GM12873 (cell line): ENCODE data around the gene WIPF2.

ENCODE experiments used
- TF ChIP-seq, protein P1 (sequence below): IDR thresholded peaks from 2 replicates; pipeline ENCODE4 v1.5.1; 2012; ENCODE audit warnings: low read depth, mild to moderate bottlenecking, moderate library complexity, low read length, control low read depth; ENCODE audit not compliant: insufficient read depth; ENCODE audit errors: missing control alignments

The WIPF2 gene

DNA sequence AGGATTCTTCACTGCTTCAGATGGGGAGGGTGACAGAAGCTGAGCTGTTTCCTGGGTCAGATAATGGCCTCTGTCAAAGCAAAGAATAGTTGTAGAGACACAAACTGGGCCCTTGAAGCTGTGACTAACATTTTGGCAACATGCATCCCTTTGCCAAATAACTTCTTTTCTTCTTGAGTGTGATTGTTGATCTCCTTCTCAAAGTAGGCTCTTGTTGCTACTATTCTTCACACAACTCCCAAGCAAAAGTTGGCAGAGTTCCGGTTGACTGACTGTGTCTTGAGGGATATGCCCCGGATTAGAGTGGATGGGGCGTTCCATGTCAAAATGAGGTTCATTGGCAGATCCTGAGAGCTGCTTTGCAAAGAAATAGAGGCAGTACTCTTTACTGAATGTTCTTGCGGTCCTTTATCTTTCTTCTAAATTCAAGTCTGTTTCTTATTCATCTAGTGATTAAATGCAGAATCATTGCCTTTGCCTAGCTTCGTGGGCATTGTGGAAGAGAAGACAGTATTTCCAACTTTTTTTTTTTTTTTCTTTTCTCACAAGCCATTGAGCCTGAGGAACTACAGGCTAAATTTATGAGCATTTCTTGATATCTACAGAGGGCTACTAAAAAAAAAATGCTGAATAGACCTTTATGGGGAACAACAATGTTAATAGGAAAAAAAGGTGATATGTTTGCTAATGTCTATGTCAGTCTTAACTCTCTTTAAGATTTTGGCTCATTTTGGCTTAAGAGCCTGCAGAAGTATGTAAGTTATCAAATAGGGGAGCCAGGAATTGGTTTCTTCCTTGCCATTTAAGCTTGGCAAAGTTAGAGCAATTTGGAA lies 5.8 kb downstream of the WIPF2 start:
- TF ChIP-seq, protein P1, sequence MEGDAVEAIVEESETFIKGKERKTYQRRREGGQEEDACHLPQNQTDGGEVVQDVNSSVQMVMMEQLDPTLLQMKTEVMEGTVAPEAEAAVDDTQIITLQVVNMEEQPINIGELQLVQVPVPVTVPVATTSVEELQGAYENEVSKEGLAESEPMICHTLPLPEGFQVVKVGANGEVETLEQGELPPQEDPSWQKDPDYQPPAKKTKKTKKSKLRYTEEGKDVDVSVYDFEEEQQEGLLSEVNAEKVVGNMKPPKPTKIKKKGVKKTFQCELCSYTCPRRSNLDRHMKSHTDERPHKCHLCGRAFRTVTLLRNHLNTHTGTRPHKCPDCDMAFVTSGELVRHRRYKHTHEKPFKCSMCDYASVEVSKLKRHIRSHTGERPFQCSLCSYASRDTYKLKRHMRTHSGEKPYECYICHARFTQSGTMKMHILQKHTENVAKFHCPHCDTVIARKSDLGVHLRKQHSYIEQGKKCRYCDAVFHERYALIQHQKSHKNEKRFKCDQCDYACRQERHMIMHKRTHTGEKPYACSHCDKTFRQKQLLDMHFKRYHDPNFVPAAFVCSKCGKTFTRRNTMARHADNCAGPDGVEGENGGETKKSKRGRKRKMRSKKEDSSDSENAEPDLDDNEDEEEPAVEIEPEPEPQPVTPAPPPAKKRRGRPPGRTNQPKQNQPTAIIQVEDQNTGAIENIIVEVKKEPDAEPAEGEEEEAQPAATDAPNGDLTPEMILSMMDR, result no peak

DNA sequence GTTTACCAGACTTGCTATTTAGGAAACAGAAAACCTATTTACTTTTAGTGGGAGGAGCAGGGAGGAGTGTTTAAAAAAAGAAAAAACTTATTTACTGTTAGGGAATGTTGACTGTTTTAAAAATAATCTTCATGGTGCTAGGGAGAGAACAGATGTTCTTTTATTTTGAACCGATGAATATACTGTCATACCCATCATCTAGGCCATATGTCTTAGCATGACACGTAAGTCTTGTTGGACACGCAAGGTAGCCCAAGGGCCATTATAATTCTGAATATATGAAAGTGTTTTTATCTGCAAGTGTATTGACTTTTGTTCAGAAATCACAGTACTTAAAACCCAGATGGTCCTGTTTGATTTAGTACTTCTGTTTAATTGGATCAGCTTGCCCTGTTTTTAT lies 11.6 kb downstream of the WIPF2 start:
- TF ChIP-seq, protein P1, result no peak

DNA sequence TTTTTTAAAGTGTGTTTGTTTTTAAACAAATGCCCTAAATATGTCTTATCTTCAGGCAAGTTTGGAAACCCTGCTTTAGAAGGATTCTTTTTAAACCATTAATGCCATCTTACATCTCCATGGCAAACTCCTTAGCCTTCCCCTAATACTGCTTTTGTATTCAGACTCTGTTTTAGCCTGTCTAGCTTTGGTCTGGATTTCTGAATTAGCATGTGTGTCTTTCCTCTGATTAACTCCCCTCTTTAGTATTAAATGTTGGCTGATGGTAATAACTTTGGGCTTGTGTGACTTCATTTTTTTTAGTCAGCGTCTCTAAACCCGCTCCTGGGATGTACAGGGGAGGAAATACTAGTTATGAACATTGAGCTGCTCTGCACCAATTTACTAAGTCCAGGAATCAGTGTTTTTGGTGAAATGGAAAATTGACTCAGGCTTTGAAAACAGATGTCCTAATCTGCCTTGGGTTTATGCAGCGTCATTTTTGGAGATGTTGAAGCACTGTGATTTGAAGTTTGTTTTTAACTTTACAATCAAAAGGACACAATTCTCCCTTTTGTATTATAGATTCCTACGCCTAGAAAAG lies 22.2 kb downstream of the WIPF2 start:
- TF ChIP-seq, protein P1, result no peak

DNA sequence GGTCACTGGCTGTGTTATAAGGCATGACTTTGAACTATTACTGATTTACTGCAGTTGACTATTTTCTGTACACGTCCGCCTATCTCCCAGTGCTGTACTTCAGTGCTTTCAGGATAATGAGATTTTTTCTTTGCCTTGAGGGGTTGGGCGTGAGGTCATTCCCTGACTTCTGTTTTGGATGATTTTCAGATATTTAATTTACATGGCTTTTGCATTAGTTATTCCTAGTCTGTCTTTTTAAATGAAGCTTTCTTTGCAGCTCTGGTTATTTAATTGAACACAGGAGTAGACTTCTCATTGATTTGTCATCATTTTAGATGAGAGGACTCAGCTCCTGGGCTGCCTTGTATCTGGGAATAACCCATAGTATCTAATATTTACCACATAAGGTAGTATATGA lies 23.7 kb downstream of the WIPF2 start:
- TF ChIP-seq, protein P1, result no peak

DNA sequence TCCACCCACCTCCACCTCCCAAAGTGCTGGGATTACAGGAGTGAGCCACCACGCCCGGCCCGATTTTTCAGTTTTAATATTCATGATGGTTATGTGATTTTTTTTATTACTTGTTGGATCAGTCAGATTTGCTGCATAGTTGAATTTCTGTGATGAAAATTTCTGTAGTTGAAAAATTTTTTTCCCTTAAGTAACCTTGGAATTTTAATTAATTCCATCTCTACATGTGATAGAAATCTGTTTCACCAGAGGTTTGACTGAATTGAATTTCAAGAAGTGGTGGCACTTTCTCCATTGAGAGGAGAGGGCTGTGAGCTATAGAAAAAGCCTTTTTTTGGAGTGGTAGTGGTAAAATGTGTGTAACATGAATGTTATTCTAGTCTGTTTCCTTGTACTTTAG lies 24.7 kb downstream of the WIPF2 start:
- TF ChIP-seq, protein P1, result no peak

DNA sequence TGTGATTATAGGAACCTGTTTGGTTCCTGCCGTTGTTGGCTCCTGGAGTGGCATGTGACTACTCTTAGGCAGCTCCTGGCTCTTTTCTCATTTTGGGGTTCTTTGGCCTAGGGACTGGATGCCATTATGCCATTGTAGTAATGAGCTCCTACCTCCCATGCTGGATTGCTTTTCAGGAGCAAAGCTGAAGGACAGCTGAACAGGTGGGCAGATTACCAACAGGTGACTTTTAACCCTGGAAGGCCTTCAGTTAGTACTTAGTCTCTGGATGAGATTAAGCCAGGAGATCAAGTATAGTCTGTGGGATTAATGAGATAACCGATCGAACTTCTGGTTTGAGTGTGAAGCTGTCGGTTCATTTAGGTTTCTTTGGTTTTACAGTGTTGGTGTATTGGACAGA lies 25.2 kb downstream of the WIPF2 start:
- TF ChIP-seq, protein P1, result no peak

DNA sequence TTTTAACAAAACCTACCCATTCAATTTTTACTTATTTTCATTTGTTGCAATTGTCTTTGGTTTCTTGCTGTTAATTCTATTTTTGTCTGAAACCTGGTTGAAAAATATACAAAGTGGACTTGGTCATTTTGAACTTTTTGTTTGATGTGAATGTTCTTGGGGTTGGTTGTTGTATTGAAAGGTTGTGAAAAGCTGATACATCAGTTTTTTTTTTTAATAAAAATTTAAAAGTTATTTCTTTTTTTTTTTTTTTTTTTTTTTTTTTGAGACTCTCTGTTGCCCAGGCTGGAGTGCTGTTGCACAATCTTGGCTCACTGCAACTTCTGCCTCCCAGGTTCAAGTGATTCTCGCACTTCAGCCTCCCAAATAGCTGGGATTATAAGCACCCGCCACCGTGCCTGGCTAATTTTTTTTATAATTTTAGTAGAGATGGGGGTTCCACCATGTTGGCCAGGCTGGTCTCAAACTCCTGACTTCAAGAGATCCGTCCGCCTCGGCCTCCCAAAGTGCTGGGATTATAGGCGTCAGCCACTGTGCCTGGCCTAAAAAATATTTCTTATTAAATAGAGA lies 28.9 kb downstream of the WIPF2 start:
- TF ChIP-seq, protein P1, result no peak
